Left lung (tissue), 10 donors: ENCODE data around the gene ACBD4. TPM values are rescaled to one million over a fixed set of nuclear protein-coding genes. Genes with fewer than 3 reads are reported as not detected.

Source experiments
- ATAC-seq: fragments of 200-7000 bp; cut with Tn5 transposase; one replicate; pipeline ENCODE4 v1.9.1; 2020; ENCODE audit warnings: moderate library complexity
- DNase-seq, 4 donors: peaks; one replicate each; pipeline ENCODE4 v3.0.0-alpha.2; 2013 to 2020
- H3K27ac ChIP-seq, 2 donors: fragments of 200-600 bp; sonication (generic) in 1 of 2; one replicate each; pipeline versions ENCODE4 v1.5.0 to v1.8.0; 2020 to 2021
- H3K27me3 ChIP-seq, 2 donors: fragments of 200-600 bp; sonication (generic) in 1 of 2; one replicate each; pipeline versions ENCODE4 v1.5.0 to v1.8.0; 2020 to 2021
- H3K36me3 ChIP-seq, 2 donors: fragments of 200-600 bp; sonication (generic) in 1 of 2; one replicate each; pipeline versions ENCODE4 v1.5.0 to v1.8.0; 2020 to 2021
- H3K4me1 ChIP-seq, 2 donors: fragments of 200-600 bp; one replicate each; pipeline ENCODE4 v1.8.0; 2021
- H3K4me3 ChIP-seq, 2 donors: fragments of 200-600 bp; sonication (generic) in 1 of 2; one replicate each; pipeline versions ENCODE4 v1.5.0 to v1.8.0; 2020 to 2021; ENCODE audit warnings: mild to moderate bottlenecking in 1 of 2
- H3K9me3 ChIP-seq, 2 donors: fragments of 200-600 bp; sonication (generic) in 1 of 2; one replicate each; pipeline versions ENCODE4 v1.5.0 to v1.8.0; 2020 to 2021
- intact Hi-C, 2 donors: fragments of 100-400 bp; cut with DNase I; formaldehyde crosslinking; loops; one replicate each; pipeline versions ENCODE4 v1.11.2 to v1.14.2; 2022
- polyA plus RNA-seq, 6 donors: library from polyadenylated mRNA; unstranded; fragments of 120-200 nt; gene quantifications; one replicate each; pipeline ENCODE4 v1.2.1, GENCODE V29; 2013; ENCODE audit not compliant: insufficient read length in 6 of 6
- total RNA-seq, 2 donors: library from RNA; stranded (reverse); fragmentation: NEBNext Ultra II Directional; extraction: Animal tissue kit (Norgen Biotek cat#: 25700); gene quantifications; one replicate each; pipeline ENCODE4 v1.2.1, GENCODE V29; 2021
- TF ChIP-seq, protein P1 (sequence below), 2 donors: fragments of 200-600 bp; sonication (generic) in 1 of 2; IDR thresholded peaks; one replicate each; pipeline versions ENCODE4 v1.5.0 to v1.8.0; 2021; ENCODE audit warnings: antibody characterized with exemption in 2 of 2
- donor health status: DM: no; HTN: yes; CAD: no.
- donor health status: DM: no; HTN: no; CAD: no.

Gene ACBD4
- total and polyA plus RNA-seq, 8 donors, result 10.6 to 15.9 (median 15.0) TPM

GRCh38 chr17:45117334-45117733 is 18.2 kb upstream of the ACBD4 start:
- Histone ChIP-seq H3K4me1 (peaks cover 0 to 4% of the 10 kb centered on the region in 2 donors), H3K36me3 (peaks cover 0 to 32% of the 10 kb centered on the region in 2 donors), H3K27ac (no peak overlapping the region), H3K4me3 (no peak overlapping the region), H3K27me3 (peaks cover 0 to 13% of the 10 kb centered on the region in 2 donors), H3K9me3 (no peaks in the 10 kb centered on the region)
- no peak for ATAC-seq
- intact Hi-C loops, result no loop called here
- TF ChIP-seq, protein P1, sequence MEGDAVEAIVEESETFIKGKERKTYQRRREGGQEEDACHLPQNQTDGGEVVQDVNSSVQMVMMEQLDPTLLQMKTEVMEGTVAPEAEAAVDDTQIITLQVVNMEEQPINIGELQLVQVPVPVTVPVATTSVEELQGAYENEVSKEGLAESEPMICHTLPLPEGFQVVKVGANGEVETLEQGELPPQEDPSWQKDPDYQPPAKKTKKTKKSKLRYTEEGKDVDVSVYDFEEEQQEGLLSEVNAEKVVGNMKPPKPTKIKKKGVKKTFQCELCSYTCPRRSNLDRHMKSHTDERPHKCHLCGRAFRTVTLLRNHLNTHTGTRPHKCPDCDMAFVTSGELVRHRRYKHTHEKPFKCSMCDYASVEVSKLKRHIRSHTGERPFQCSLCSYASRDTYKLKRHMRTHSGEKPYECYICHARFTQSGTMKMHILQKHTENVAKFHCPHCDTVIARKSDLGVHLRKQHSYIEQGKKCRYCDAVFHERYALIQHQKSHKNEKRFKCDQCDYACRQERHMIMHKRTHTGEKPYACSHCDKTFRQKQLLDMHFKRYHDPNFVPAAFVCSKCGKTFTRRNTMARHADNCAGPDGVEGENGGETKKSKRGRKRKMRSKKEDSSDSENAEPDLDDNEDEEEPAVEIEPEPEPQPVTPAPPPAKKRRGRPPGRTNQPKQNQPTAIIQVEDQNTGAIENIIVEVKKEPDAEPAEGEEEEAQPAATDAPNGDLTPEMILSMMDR (IDR thresholded peaks at IDR 0.05), result no peak
- no peak for DNase-seq

DNA sequence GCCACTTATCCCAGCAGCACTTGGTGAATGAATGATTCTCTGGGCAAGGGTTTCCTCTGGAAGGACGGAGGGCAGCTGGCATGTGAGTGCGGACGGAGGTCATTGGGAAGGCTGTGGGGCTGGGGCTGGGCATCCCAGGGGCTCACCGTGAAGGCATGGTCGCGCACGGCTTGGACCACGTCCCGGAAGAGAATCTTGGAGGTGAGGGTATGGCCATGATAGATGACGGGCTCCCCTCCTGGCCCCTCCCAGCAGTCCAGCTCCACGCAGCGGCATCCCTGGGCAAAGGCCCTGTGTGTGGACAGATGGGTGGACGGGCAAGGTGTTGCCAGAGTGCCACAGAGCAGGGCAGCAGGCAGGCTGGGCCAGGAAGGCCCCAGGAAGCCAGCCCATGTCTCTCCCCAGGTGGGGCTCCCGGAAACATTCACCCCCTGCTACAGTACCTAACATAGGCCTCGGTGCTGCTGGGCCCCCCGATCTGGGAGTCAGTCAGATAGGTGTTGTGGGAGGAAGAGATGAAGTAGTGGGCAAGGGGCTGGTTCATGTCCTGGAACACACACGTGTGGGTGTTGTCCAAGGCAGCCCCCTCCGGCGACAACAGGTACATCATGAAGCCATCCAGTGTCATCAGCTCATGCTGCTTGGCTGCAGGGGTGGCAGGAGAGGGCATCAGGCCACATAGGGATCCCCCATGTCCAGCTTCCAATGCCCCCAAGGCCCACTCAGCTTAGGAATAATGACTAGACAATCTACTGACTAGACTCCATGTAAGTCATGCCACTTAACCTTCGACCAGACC is 17.4 kb upstream of the ACBD4 start:
- Histone ChIP-seq H3K9me3 (no peaks in the 10 kb centered on the region), H3K4me3 (no peak overlapping the region), H3K36me3 (peaks cover 0 to 29% of the 10 kb centered on the region in 2 donors), H3K27me3 (peaks cover 0 to 13% of the 10 kb centered on the region in 2 donors), H3K4me1 (peaks cover 0 to 11% of the 10 kb centered on the region in 2 donors), H3K27ac (no peak overlapping the region)
- TF ChIP-seq, protein P1 (IDR thresholded peaks at IDR 0.05), result no peak
- DNase-seq (no peak), ATAC-seq (no peak)
- intact Hi-C loops, result no loop called here

DNA sequence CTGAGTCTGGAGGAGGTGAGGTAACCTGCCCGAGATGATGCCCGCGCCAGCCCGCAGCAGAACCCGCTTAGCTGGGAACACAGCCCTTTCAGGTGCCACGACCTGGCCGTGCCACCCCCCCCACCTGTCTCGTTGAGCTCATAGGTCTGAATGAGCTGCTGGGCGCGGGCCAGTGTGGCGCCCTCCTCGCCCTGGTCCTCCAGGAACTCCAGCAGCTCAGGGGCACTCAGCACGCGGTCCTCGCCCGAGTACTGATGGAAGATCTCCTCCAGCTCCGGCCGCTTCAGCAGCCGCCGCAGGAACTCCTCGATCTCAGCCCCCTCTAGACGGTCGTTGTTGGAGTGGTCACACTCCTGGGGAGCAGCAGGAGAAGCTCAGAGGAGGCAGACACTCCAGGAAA is 16.8 kb upstream of the ACBD4 start:
- TF ChIP-seq, protein P1 (IDR thresholded peaks at IDR 0.05), result no peak
- intact Hi-C loops, result no loop called here
- no peak for ATAC-seq

DNA sequence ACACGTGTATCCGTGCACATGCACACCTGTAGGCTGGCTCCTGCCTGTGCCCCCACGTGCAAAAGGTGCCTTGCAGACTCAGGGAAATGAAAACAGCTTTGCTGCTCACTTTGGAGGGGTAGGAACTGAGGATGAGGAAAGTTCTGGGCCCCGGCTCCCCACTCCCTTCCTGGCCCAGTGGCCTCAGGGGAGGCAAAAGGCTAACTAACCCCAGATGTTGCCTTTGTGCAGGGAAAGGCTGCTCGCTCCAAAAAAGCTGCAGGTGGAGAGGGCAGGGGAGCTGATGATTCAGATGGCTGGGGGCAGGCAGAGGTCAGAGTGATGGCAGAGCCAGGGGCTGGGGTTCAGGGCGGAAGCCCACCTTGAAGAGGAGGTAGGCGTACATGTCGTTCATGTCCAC is 15.5 kb upstream of the ACBD4 start:
- intact Hi-C loops, result loop anchor here in 1 of 2 donors (10.0 kb wide), 1 partner anchor 205 kb away; the partner anchor contains the start of gene GFAP
- ATAC-seq, result no peak

More for the DNA sequence above, 16.8 kb upstream of the ACBD4 start:
- peaks cover 0 to 13% of the 10 kb centered on the region in 2 donors for H3K27me3 ChIP-seq
- H3K4me3 ChIP-seq, result no peak overlapping the region
- H3K9me3 ChIP-seq, result no peaks in the 10 kb centered on the region
- H3K36me3 ChIP-seq, result peaks cover 0 to 29% of the 10 kb centered on the region in 2 donors
- H3K27ac ChIP-seq, result no peak overlapping the region
- no peak for DNase-seq
- peaks cover 0 to 16% of the 10 kb centered on the region in 2 donors for H3K4me1 ChIP-seq

GRCh38 chr17:45120558-45120957 is 14.9 kb upstream of the ACBD4 start:
- TF ChIP-seq, protein P1 (IDR thresholded peaks at IDR 0.05), result no peak
- H3K9me3 ChIP-seq, result no peaks in the 10 kb centered on the region
- intact Hi-C loops, result loop anchor here in 1 of 2 donors (10.0 kb wide), 1 partner anchor 206 kb away; the partner anchor contains the start of gene GFAP
- no peak for ATAC-seq
- no peak overlapping the region for H3K27ac ChIP-seq
- H3K4me3 ChIP-seq, result no peak overlapping the region
- DNase-seq, result no peak
- peaks cover 0 to 13% of the 10 kb centered on the region in 2 donors for H3K27me3 ChIP-seq
- H3K4me1 ChIP-seq, result peaks cover 9 to 31% of the 10 kb centered on the region in 2 donors
- peaks cover 0 to 29% of the 10 kb centered on the region in 2 donors for H3K36me3 ChIP-seq

More for the DNA sequence above, 15.5 kb upstream of the ACBD4 start:
- H3K27ac ChIP-seq, result no peak overlapping the region
- peaks cover 9 to 27% of the 10 kb centered on the region in 2 donors for H3K4me1 ChIP-seq
- no peaks in the 10 kb centered on the region for H3K9me3 ChIP-seq
- TF ChIP-seq, protein P1 (IDR thresholded peaks at IDR 0.05), result no peak
- peaks cover 0 to 13% of the 10 kb centered on the region in 2 donors for H3K27me3 ChIP-seq
- no peak overlapping the region for H3K4me3 ChIP-seq
- H3K36me3 ChIP-seq, result peaks cover 0 to 29% of the 10 kb centered on the region in 2 donors
- no peak for DNase-seq
